HCT116 (cell line): ENCODE results near the gene TALDO1.

Experiments
- CTCF ChIP-seq, 3 experiments: fragments of 200-600 bp in 1 of 3; sonication (generic) in 1 of 3; IDR thresholded peaks in 2 of 3; conservative IDR thresholded peaks in 1 of 3; 2 replicates each; pipeline ENCODE4 v1.5.1; 2012 to 2017; ENCODE audit warnings: low read depth in 2 of 3, low read length in 2 of 3, antibody characterized with exemption in 1 of 3, borderline replicate concordance in 1 of 3, control low read depth in 1 of 3, mild to moderate bottlenecking in 1 of 3, mixed read lengths in 1 of 3, mixed run types in 1 of 3, moderate library complexity in 1 of 3; ENCODE audit not compliant: insufficient read depth in 1 of 3
- EGR1 ChIP-seq: IDR thresholded peaks from 2 replicates; pipeline ENCODE4 v1.6.1; 2012; ENCODE audit warnings: low read depth
- EZH2 ChIP-seq: fragments of 200-600 bp; sonication (generic); IDR thresholded peaks from 2 replicates; pipeline ENCODE4 v1.6.1; 2017; ENCODE audit warnings: antibody characterized with exemption, mixed run types
- JUND ChIP-seq: IDR thresholded peaks from 2 replicates; pipeline ENCODE4 v1.6.1; 2012
- MAX ChIP-seq: IDR thresholded peaks from 2 replicates; pipeline ENCODE4 v1.6.1; 2012
- POLR2A ChIP-seq: IDR thresholded peaks from 2 replicates; pipeline ENCODE4 v1.7.0; 2011; ENCODE audit warnings: borderline replicate concordance; ENCODE audit not compliant: insufficient read depth, insufficient read length; ENCODE audit errors: extremely low read depth
- POLR2AphosphoS5 ChIP-seq: IDR thresholded peaks from 2 replicates; pipeline ENCODE4 v1.6.1; 2011; ENCODE audit warnings: mild to moderate bottlenecking, low read depth, low read length, moderate library complexity
- SRF ChIP-seq: IDR thresholded peaks from 2 replicates; pipeline ENCODE4 v1.6.1; 2012; ENCODE audit warnings: low read depth
- YY1 ChIP-seq: IDR thresholded peaks from 2 replicates; pipeline ENCODE4 v1.6.1; 2011; ENCODE audit warnings: low read length, low read depth, moderate library complexity, mild to moderate bottlenecking; ENCODE audit not compliant: insufficient replicate concordance; ENCODE audit errors: extremely low read depth
- ZFX ChIP-seq: fragments of 450-650 bp; IDR thresholded peaks from 2 replicates; pipeline ENCODE4 v1.6.1; 2017
- ZNF274 ChIP-seq: fragments of 200-500 bp; sonication (Bioruptor generic); IDR thresholded peaks from 2 replicates; pipeline ENCODE4 v1.6.1; 2014; ENCODE audit warnings: mild to moderate bottlenecking, low read depth, low read length, inconsistent platforms
- TF ChIP-seq, protein P1 (sequence below): IDR thresholded peaks from 2 replicates; pipeline ENCODE4 v1.6.1; 2011; ENCODE audit warnings: mild to moderate bottlenecking, low read length, moderate library complexity; ENCODE audit not compliant: insufficient replicate concordance; ENCODE audit errors: extremely low read depth

DNA sequence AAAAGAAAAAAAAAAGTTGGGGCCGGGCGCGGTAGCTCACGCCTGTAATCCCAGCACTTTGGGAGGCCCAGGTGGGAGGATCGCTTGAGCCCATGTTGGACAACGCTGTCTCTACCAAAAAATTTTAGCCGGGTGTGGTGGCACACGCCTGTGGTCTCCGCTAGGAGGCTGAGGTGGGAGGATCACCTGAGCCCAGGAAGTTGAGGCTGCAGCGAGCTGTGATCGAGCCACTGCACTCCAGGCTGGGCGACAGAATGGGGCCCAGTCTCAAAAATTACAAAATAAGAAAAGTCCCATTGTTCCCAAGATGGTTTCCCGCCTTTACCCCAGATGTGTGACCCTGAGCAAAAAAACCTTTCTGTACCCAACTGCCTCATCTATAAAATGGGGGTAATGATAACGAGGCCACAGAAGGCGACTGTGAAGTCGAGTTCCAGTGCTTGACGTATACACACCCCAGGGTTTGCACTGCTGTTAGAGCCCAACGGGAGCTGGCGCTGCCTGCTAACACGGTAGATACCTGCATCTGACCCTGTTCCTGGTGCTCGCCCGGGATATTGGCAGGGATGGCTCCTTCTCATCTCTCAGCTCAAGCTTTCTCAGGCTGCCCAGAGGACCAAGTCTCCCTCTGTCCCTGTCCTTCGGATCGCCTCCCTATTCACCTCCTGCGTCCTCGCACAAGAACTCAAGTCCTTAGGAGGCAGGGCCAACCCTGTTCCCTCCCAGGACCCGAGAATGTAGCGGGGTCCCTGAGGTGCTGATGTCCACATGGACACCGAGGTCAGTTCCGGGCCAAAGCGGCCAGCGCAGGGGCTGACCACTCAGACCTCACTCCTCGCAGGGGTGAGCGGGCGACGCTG is 61.4 kb downstream of the TALDO1 start:
- TF ChIP-seq EZH2 (no peak), CTCF (IDR thresholded peaks at IDR 0.05 in 2 of 3, conservative IDR thresholded peaks at IDR 0.05 in 1 of 3; ENCODE audit: borderline replicate concordance in 1 of 3, insufficient read depth in 1 of 3, low read depth in 2 of 3, low read length in 2 of 3) (peak in 2 of 3 experiments; percentile 36 to 47; a peak in 4 of 6 replicates), JUND (no peak), SRF (no peak), POLR2AphosphoS5 (no peak), POLR2A (no peak), ZFX (no peak), MAX (no peak), ZNF274 (no peak), EGR1 (no peak), YY1 (peak; percentile 19)
- TF ChIP-seq, protein P1, sequence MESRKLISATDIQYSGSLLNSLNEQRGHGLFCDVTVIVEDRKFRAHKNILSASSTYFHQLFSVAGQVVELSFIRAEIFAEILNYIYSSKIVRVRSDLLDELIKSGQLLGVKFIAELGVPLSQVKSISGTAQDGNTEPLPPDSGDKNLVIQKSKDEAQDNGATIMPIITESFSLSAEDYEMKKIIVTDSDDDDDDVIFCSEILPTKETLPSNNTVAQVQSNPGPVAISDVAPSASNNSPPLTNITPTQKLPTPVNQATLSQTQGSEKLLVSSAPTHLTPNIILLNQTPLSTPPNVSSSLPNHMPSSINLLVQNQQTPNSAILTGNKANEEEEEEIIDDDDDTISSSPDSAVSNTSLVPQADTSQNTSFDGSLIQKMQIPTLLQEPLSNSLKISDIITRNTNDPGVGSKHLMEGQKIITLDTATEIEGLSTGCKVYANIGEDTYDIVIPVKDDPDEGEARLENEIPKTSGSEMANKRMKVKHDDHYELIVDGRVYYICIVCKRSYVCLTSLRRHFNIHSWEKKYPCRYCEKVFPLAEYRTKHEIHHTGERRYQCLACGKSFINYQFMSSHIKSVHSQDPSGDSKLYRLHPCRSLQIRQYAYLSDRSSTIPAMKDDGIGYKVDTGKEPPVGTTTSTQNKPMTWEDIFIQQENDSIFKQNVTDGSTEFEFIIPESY, result no peak
